Putamen (tissue), 1 donor: ENCODE results near the gene STARD13.

Source experiments
- DNase-seq: peaks from one replicate; pipeline ENCODE4 v3.0.0-alpha.2; 2016; ENCODE audit warnings: low spot score

STARD13 gene

GRCh38 chr13:33277037-33277740, 8.4 kb downstream of the STARD13 start:
- DNase-seq: no peak

GRCh38 chr13:33276570-33276969, 9.0 kb downstream of the STARD13 start:
- no peak for DNase-seq

GRCh38 chr13:33275916-33276315, 9.6 kb downstream of the STARD13 start:
- DNase-seq: no peak

GRCh38 chr13:33274264-33274663, 11.3 kb downstream of the STARD13 start:
- no peak for DNase-seq

- no peak for DNase-seq
These were observed 12.9 kb downstream of the STARD13 start for GRCh38 chr13:33272531-33273124.

GRCh38 chr13:33271759-33272158, 13.8 kb downstream of the STARD13 start:
- no peak for DNase-seq

- DNase-seq: no peak
These were observed 14.5 kb downstream of the STARD13 start for GRCh38 chr13:33270895-33271538.

GRCh38 chr13:33265607-33266006, 19.9 kb downstream of the STARD13 start:
- DNase-seq: no peak

GRCh38 chr13:33265133-33265532, 20.4 kb downstream of the STARD13 start:
- no peak for DNase-seq

GRCh38 chr13:33264620-33264978, 21.0 kb downstream of the STARD13 start:
- DNase-seq: no peak

- DNase-seq: no peak
These were observed 21.5 kb downstream of the STARD13 start for GRCh38 chr13:33263976-33264619.

GRCh38 chr13:33263484-33263883, 22.1 kb downstream of the STARD13 start:
- DNase-seq: no peak

- no peak for DNase-seq
These were observed 22.6 kb downstream of the STARD13 start for GRCh38 chr13:33262997-33263396.

GRCh38 chr13:33262594-33262993, 23.0 kb downstream of the STARD13 start:
- DNase-seq: no peak

GRCh38 chr13:33262062-33262487, 23.5 kb downstream of the STARD13 start:
- DNase-seq: no peak

- peak; percentile 79 for DNase-seq
These were observed 24.0 kb downstream of the STARD13 start for GRCh38 chr13:33261387-33262061.

GRCh38 chr13:33260168-33261098, 25.1 kb downstream of the STARD13 start:
- no peak for DNase-seq

GRCh38 chr13:33259296-33259695, 26.3 kb downstream of the STARD13 start:
- DNase-seq: no peak

- DNase-seq: no peak
These were observed 26.8 kb downstream of the STARD13 start for GRCh38 chr13:33258808-33259193.

- no peak for DNase-seq
These were observed 27.4 kb downstream of the STARD13 start for GRCh38 chr13:33257841-33258807.
